Ectodermal cell (in vitro differentiated cells): ENCODE results near the gene SULF2.

Source experiments
- H3K27ac ChIP-seq: 2 replicates; pipeline ENCODE4 v1.7.0; 2013; ENCODE audit warnings: mild to moderate bottlenecking, low read depth, low read length; ENCODE audit not compliant: insufficient read depth, poor library complexity, severe bottlenecking
- H3K27me3 ChIP-seq: 2 replicates; pipeline ENCODE4 v1.7.0; 2013; ENCODE audit warnings: mild to moderate bottlenecking, low read length; ENCODE audit not compliant: insufficient read depth, control insufficient read depth, poor library complexity, severe bottlenecking
- H3K36me3 ChIP-seq: one replicate; pipeline ENCODE4 v1.7.0; 2013; ENCODE audit warnings: low read length; ENCODE audit not compliant: control insufficient read depth, insufficient read depth
- H3K4me1 ChIP-seq: one replicate; pipeline ENCODE4 v1.7.0; 2013; ENCODE audit warnings: low read length; ENCODE audit not compliant: control insufficient read depth, insufficient read depth
- H3K4me3 ChIP-seq: 2 replicates; pipeline ENCODE4 v1.7.0; 2013; ENCODE audit warnings: low read depth, low read length, control low read depth; ENCODE audit not compliant: insufficient read depth
- H3K9me3 ChIP-seq: 2 replicates; pipeline ENCODE4 v1.7.0; 2013; ENCODE audit warnings: mild to moderate bottlenecking, low read length, moderate library complexity; ENCODE audit not compliant: control insufficient read depth
- WGBS, 2 experiments: methylation state at CpG; one replicate each; pipeline ENCODE4 v1.1.7; 2013; ENCODE audit warnings: missing lambda C conversion rate in 2 of 2; 5-methylcytosine and 5-hydroxymethylcytosine counted together

The SULF2 gene

GRCh38 chr20:47687095-47687987 lies 97.9 kb downstream of the SULF2 start:
- Histone ChIP-seq H3K4me1 (no peaks in the 10 kb centered on the region), H3K36me3 (no peaks in the 10 kb centered on the region), H3K27ac (no peak overlapping the region), H3K9me3 (no peaks in the 10 kb centered on the region), H3K4me3 (no peak overlapping the region), H3K27me3 (no peaks in the 10 kb centered on the region)
- 90 to 91% methylated on average over 20 of the region's 20 CpGs for WGBS, 2 experiments

- Histone ChIP-seq H3K4me3 (no peak overlapping the region), H3K4me1 (no peaks in the 10 kb centered on the region), H3K27me3 (no peaks in the 10 kb centered on the region), H3K36me3 (no peaks in the 10 kb centered on the region), H3K9me3 (no peaks in the 10 kb centered on the region), H3K27ac (no peak overlapping the region)
- WGBS, 2 experiments, result 84 to 89% methylated on average over 14 of the region's 14 CpGs
Observed at GRCh38 chr20:47686545-47686944, 98.7 kb downstream of the SULF2 start.

- Histone ChIP-seq H3K27me3 (no peaks in the 10 kb centered on the region), H3K4me1 (no peaks in the 10 kb centered on the region), H3K9me3 (no peaks in the 10 kb centered on the region), H3K27ac (no peak overlapping the region), H3K36me3 (no peaks in the 10 kb centered on the region), H3K4me3 (no peak overlapping the region)
- 94 to 95% methylated on average over 26 of the region's 26 CpGs for WGBS, 2 experiments
Observed at GRCh38 chr20:47684306-47685080, 100.8 kb downstream of the SULF2 start.

- no peaks in the 10 kb centered on the region for H3K27me3 ChIP-seq
- WGBS, 2 experiments, result 94 to 96% methylated on average over 19 of the region's 19 CpGs
- H3K27ac ChIP-seq, result no peak overlapping the region
- no peak overlapping the region for H3K4me3 ChIP-seq
- no peaks in the 10 kb centered on the region for H3K36me3 ChIP-seq
- no peaks in the 10 kb centered on the region for H3K9me3 ChIP-seq
- H3K4me1 ChIP-seq, result no peaks in the 10 kb centered on the region
Observed at GRCh38 chr20:47682916-47683315, 102.4 kb downstream of the SULF2 start.

- Histone ChIP-seq H3K27me3 (no peaks in the 10 kb centered on the region), H3K4me3 (no peak overlapping the region), H3K27ac (no peak overlapping the region), H3K4me1 (no peaks in the 10 kb centered on the region), H3K9me3 (no peaks in the 10 kb centered on the region), H3K36me3 (no peaks in the 10 kb centered on the region)
- WGBS, 2 experiments, result 89 to 92% methylated on average over 22 of the region's 22 CpGs
Observed at GRCh38 chr20:47682028-47682783, 103.1 kb downstream of the SULF2 start.

GRCh38 chr20:47680804-47681529 lies 104.3 kb downstream of the SULF2 start:
- H3K27ac ChIP-seq, result no peak overlapping the region
- no peaks in the 10 kb centered on the region for H3K36me3 ChIP-seq
- no peaks in the 10 kb centered on the region for H3K27me3 ChIP-seq
- H3K9me3 ChIP-seq, result no peaks in the 10 kb centered on the region
- H3K4me3 ChIP-seq, result no peak overlapping the region
- 91 to 93% methylated on average over 6 of the region's 6 CpGs for WGBS, 2 experiments
- no peaks in the 10 kb centered on the region for H3K4me1 ChIP-seq

GRCh38 chr20:47679462-47679861 lies 105.8 kb downstream of the SULF2 start:
- no peaks in the 10 kb centered on the region for H3K27me3 ChIP-seq
- no peak overlapping the region for H3K27ac ChIP-seq
- H3K4me1 ChIP-seq, result no peaks in the 10 kb centered on the region
- no peaks in the 10 kb centered on the region for H3K36me3 ChIP-seq
- H3K9me3 ChIP-seq, result no peaks in the 10 kb centered on the region
- no peak overlapping the region for H3K4me3 ChIP-seq
- 91 to 95% methylated on average over 4 of the region's 4 CpGs for WGBS, 2 experiments

- Histone ChIP-seq H3K27ac (no peak overlapping the region), H3K4me3 (no peak overlapping the region), H3K27me3 (no peaks in the 10 kb centered on the region), H3K9me3 (no peaks in the 10 kb centered on the region), H3K36me3 (no peaks in the 10 kb centered on the region), H3K4me1 (no peaks in the 10 kb centered on the region)
- WGBS, 2 experiments, result 95 to 97% methylated on average over 17 of the region's 17 CpGs
Observed at GRCh38 chr20:47678536-47678935, 106.7 kb downstream of the SULF2 start.

- H3K27me3 ChIP-seq, result no peaks in the 10 kb centered on the region
- 41 to 45% methylated on average over 15 of the region's 15 CpGs for WGBS, 2 experiments
- no peaks in the 10 kb centered on the region for H3K36me3 ChIP-seq
- no peaks in the 10 kb centered on the region for H3K9me3 ChIP-seq
- H3K27ac ChIP-seq, result no peak overlapping the region
- H3K4me1 ChIP-seq, result no peaks in the 10 kb centered on the region
- no peak overlapping the region for H3K4me3 ChIP-seq
Observed at GRCh38 chr20:47677635-47678453, 107.4 kb downstream of the SULF2 start.
